A549 treated with Mapracorat at 1 μM for 4 hours (cell line): ENCODE results near the gene PBX2. TPM values are rescaled to one million over a fixed set of nuclear protein-coding genes. Genes with fewer than 3 reads are reported as not detected.

Source experiments
- total RNA-seq: library from RNA; stranded (reverse); fragments of 200-300 nt; extraction: Qiagen RNA extraction; gene quantifications from 5 replicates; pipeline ENCODE4 v1.2.3, GENCODE V29; 2022

The PBX2 gene, protein sequence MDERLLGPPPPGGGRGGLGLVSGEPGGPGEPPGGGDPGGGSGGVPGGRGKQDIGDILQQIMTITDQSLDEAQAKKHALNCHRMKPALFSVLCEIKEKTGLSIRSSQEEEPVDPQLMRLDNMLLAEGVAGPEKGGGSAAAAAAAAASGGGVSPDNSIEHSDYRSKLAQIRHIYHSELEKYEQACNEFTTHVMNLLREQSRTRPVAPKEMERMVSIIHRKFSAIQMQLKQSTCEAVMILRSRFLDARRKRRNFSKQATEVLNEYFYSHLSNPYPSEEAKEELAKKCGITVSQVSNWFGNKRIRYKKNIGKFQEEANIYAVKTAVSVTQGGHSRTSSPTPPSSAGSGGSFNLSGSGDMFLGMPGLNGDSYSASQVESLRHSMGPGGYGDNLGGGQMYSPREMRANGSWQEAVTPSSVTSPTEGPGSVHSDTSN
- total RNA-seq, result 13.4 to 18.6 TPM (median 16.0 TPM) in 5 replicates

DNA sequence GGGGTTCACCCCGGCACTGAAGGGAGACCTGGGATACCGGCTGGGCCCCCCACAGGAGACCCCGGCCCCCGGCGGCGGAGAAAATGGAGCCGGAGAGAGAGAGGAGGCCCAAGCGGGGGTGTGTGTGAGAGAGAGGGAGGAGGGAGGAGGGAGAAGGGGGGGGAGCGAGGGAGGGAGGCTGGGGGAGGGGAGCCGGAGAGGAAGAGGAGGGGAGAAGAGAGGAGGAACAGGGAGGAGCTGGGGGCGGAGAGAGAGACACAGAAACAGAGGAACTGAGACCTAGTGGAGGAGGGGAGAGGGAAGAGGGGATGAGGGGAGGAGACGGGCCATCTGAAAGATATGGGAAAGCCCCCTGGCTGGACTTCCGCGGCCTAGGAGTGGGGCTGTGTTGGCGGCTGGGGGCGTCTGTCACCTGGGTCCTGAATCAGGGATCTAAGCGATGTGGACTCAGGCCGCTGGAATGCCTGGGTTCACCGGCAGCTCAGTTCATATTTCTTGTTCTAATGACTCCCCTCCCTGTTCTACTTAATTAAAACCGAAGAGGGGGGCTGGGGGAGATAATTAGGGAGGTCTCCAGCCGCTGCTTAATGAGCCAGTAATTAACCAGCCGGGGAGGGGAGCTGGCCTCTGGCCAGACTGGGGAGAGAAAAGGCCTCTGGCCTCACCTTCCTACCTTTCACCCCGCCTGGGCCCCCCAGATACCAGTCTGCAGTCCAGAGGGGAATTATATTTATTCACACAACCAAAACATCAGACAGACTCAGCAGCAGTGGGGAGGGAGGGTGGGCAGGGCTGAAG is at the start of gene PBX2:
Gene PBX2 (minus strand): TSS at position 149 of the 798 bp plus-strand sequence. CDS start 287 bp downstream, outside the sequence.

DNA sequence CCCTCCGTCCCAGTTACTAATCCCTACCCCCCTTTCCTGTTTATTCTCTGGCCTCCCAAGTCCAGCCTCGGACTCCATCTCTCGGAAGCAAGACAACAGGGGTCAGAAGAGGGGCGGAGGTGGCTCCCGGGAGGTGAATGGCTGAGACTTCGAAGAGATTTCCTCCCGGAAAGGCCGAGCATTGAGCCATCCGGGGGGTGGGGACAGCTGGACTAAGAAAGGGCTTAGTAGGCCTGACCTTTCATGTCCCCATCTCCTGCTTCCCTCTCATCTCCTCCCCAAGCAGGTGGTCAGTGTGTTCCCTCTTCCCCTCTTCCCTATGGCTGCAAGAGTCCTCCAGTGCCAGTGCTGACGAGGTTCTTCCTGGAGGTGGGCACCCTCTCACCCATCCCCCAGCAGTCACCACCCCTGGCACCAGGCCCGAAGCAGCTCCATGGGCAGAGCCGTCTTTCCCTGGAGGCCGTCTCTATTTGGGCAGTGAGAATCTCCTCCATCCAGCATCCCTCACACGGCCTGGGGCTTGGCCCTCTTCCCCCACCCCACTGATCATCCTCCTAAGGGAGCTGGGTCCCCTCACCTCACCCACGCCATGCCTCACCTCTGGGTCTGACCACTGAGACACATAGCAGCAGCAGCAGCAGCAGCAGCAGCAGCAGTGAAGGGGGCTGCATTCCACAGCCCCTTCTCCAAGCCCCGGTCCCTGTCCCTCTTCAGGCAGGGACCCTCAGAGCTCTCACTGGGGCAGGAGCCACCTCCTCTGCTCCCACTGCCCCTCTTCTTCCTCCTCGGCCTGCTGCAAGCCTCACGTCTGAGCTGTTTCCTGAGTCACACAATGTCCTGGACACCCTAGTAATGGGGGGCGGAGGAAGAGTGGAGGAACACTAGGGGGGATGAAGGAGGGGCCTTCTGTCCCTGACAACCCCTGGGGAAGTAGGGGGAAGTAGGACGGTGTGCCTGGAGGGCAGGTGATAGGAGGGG is 33.5 kb upstream of the PBX2 start, which contains the start of gene NOTCH4:
Gene NOTCH4 (minus strand): TSS at position 810 of the 978 bp plus-strand sequence. CDS start 139 bp downstream, at position 671.

DNA sequence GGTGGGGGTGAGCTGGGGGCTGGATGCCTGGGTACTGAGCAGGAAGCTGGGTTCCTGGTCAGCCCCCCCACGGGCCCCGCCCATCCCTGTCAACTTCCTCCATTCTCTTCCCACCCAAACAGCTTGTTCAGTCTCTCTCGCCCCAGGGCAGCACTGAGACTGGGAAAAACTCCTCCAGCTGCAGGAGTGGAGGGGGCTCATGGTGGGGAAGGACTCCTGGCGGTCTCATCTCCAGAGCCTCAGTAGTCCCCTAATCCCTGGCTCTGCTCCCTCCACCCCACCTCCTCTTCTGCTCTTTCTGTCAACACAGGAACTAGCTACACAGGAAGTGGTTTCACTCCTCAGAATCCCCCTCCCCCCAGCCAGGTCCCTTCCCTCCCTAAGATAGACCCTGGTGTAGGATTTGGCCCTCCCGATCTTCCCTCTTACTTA is 2.6 kb upstream of the PBX2 start, which contains the start of gene GPSM3:
Gene GPSM3 (minus strand): TSS at position 36 of the 432 bp plus-strand sequence. CDS start 130 bp downstream, outside the sequence.

DNA sequence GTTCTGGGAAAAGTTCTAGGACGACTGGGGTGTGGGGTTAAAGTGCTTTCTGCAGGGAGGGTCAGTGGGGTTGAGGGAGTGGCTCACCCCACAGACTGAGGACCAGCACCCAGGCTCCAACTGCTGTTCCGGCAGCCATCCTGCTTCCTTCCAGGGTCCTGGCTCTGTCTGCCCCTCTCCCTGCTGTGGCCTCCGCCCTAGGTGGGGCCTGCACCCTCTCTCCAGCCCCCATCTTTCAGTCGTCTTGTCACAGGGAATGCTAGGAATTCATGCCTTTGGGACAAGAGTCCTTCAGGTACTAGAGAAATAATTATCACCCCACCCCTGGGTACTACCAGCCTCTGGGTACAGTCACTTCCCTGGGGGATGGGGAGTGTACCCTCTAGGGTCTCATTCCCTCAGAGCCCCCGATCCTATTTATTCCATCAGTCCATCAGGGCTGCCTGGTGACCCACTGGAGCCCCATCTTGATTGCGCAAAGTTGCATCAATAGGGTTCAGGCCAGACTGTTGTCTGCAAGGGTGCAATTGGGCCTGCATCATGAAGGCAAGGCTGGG is 5.8 kb downstream of the PBX2 start, which contains the start of gene AGER:
Gene AGER (minus strand): TSS at position 170 of the 557 bp plus-strand sequence. CDS start 31 bp downstream, at position 139.

DNA sequence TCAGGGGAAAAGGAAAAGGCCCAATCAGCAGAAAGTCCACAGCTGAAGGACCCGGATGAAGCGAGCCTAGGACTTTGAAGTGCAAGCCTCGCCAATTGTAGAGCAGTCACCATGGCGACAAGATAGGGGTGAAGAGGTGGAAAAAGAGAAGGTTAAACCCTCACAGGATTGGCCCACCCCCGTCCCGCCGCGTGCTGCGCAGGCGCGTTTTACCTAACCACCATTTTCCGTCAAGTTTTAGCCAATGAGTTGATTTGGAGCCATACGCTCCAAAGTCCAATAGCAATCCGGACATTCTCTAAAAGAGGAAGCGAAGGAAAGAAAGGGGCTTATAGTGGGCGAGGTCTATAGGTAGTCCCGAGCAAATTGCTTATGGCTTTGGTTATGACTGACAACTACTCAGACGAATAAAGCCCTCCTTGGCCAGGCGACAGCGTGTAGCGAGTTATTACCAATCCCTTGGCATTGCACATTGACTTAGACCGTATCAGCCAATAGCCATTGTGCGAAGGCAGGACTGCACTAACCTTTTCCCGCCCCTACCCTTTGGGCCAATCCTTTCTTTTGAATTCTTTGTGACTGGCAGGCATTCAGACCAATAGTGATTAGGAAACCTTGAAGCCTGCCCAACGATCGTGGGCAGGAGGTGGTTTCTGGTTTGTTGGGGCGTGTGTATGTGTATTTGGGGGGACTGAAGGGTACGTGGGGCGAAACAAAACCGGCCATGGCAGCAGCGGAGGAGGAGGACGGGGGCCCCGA is 12.0 kb downstream of the PBX2 start, which contains the start of gene RNF5:
Gene RNF5 (plus strand): TSS at position 618 of the 759 bp plus-strand sequence. CDS start 107 bp downstream, at position 725.

DNA sequence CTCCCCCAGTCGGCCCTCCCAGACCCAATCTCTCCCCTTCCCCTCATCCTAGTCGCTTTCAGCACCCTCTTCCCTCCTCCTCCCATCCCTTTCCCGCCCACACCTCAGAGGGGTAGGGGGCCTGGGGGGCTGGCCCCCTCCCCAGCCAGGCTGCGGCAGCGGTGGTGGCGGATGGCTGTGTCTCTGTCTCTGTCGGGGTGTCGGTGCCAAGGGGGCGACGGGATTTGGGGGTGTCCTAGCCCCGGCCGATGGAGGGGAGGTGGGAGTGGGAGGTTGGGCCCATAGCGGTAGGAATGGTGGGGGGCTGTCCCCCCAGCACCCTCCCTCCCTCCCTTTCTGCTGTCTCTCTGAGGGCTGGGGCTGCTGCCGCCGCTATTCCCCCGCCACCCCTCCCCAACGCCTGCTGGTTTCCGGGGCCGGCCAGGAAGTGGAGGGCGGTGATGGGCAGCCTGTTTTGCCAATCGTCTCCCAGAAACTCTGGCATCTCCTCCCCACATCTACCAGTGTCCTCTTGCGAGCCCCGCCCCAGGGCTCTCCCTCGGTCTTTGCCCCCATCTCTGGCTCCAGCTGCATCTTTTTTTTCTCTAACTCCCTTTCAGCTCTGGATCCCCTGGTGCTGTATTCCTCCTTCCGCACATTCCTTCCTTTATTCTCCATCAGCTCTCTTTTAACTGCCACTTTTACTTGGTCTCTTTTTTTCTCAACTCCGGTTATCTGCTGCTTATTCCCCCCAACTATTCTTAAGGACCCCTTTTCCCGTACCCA is 14.1 kb downstream of the PBX2 start, which contains the start of gene AGPAT1:
Gene AGPAT1 (minus strand): TSS at position 374 of the 765 bp plus-strand sequence. CDS start 4,588 bp downstream, outside the sequence.

DNA sequence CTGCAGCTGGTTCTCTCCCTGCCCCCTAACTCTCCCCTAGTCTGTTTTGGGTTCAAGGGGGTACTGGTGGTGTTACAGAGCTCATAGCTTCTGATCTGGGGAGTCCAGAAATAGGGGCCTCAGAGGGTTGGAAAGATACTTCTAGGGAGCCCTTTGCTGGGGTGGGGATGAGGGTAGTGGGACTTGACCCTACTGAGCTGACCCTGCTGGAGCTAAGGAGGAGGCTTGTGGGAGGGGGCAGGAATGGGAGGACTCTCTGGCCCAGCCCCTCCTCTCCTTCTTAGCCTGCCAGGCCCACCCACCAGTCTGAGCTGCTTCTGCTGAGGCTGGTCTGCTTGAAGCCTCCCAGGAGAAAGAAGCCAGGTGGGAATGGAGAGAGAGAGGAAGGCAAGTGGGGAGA is 25.7 kb downstream of the PBX2 start, which contains the start of gene EGFL8:
Gene EGFL8 (plus strand): TSS at position 301 of the 400 bp plus-strand sequence. CDS start 1,571 bp downstream, outside the sequence.

DNA sequence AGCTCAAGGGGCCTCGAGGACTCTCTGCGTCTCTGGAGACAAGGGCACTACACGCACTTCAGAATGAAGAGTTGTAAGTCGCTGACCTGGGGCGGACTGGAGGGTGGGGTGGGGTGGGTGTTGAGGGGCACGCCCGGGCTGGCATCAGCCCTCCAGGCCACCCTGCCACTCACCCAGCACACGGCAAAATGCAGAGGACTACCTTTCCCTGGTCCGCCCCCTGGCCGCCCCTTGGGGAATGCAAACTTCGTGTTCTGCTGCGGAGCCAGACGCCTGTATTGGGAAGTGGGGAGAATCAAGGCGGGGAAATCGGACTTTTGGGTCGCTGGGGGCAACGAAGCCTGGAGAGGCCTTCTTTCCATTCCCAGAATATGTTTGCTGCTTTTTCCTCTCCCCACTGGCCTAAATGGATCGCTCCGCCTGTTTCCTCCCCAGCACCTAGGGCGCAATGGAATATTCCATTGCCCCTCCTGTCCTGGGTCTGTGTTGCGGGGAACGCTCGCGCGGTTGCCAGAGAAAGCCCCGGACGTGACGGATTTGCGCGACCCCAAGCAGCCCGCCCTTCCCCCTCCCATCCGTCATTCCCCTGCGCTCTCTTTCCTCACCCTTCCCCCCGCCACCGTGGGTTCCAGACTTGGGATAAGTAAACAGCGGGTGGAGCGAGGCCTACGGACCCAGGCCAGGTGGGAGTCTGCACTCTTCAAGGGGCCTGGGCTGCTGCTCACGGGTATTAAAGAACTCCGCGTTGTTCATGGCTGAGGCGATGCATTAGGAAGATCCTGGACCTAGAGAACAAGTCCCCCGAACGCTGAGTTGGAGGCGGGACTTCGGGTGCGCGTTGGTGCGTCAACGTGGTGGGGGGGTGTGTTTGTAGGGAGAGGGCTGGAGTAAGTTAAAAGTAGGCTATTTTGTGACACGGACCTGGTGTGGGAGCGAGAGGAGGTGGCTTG is 36.2 kb downstream of the PBX2 start, which contains the start of gene PPT2:
Gene PPT2 (plus strand): TSS at position 578 of the 950 bp plus-strand sequence. CDS start 454 bp downstream, outside the sequence.

DNA sequence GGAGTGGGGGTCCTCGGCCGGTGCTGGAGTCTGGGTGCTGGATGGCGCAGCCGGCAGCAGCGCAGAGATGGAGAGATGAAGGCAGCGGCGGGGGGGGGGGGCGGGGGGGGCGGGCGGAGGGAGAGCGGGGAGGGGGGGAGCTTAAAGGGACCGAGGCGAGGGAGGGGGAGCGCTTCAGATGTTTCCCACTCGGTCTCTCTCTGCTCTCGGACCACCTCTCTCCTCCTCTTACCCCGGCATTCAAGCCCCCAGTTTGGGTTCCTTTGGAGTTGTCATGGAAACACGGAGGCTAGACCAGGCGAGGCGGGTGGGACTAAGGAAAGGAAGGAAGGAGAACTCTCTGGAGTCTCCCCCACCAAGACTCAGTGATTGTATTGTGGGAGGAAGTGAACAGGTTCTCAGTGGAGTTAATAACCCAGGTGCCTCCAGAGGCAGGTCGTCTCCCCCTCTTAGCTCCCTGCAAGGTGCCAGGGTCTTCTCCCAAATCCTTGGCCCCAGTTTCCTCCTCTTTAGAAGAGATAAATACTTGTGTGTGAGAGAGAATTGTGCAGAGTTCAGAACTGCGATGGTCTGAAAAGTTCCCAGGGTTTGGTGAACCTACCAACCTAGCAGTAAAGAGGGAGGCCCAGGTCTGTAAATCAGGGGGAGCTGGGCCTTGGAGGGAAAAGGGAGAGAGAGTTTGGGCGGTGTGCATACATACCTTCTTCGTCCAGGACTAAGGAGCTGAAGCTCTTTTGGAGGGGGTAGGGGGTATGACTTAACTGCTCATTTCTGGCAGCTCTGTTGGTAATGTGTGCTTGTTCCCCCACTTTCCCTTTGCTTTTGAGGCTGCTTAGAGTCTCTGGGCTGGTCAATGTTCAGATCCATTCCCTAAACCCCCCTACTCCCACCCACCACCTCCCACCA is 37.9 kb downstream of the PBX2 start, which contains the start of gene PRRT1:
Gene PRRT1 (minus strand): TSS at position 77 of the 906 bp plus-strand sequence. CDS start 112 bp downstream, outside the sequence.

Other genes starting within 250 kb of the PBX2 start
- gene CFB, start 244.1 kb downstream of the PBX2 start, total RNA-seq, result 1.9 to 2.3 TPM (median 2.0 TPM) in 5 replicates
- gene NELFE, start 231.2 kb downstream of the PBX2 start, total RNA-seq, result 76.0 to 93.4 TPM (median 77.7 TPM) in 5 replicates
- 19.7 to 26.3 TPM (median 23.2 TPM) in 5 replicates for gene SKIC2, start 231.0 kb downstream of the PBX2 start, total RNA-seq
- gene DXO, start 218.1 kb downstream of the PBX2 start, total RNA-seq, result 10.3 to 13.3 TPM (median 11.0 TPM) in 5 replicates
- gene C4A, start 208.1 kb downstream of the PBX2 start, total RNA-seq, result 0.97 to 1.7 TPM (median 1.4 TPM) in 5 replicates
- 0.69 to 1.5 TPM (median 1.3 TPM) in 5 replicates for gene C4B, start 175.4 kb downstream of the PBX2 start, total RNA-seq
- not detected in 5 replicates for gene CYP21A2, start 151.8 kb downstream of the PBX2 start, total RNA-seq
- 0.32 to 0.76 TPM (median 0.50 TPM) in 5 replicates for gene TNXB, start 80.9 kb downstream of the PBX2 start, total RNA-seq
- gene ATF6B, start 62.0 kb downstream of the PBX2 start, total RNA-seq, result 26.5 to 36.2 TPM (median 33.1 TPM) in 5 replicates
- gene FKBPL, start 59.9 kb downstream of the PBX2 start, total RNA-seq, result 6.1 to 9.0 TPM (median 7.2 TPM) in 5 replicates
- gene PRRT1, start 38.3 kb downstream of the PBX2 start, total RNA-seq, result 0.33 to 1.5 TPM (median 0.63 TPM) in 5 replicates
- gene PPT2, start 36.1 kb downstream of the PBX2 start, total RNA-seq, result 7.4 to 9.2 TPM (median 7.7 TPM) in 5 replicates
- gene EGFL8, start 25.6 kb downstream of the PBX2 start, total RNA-seq, result 0.82 to 2.3 TPM (median 1.5 TPM) in 5 replicates
- gene AGPAT1, start 14.1 kb downstream of the PBX2 start, total RNA-seq, result 32.4 to 41.0 TPM (median 39.0 TPM) in 5 replicates
- gene RNF5, start 11.8 kb downstream of the PBX2 start, total RNA-seq, result 35.4 to 47.6 TPM (median 45.6 TPM) in 5 replicates
- gene AGER, start 5.9 kb downstream of the PBX2 start, total RNA-seq, result 1.2 to 2.0 TPM (median 1.3 TPM) in 5 replicates
- gene GPSM3, start 2.4 kb upstream of the PBX2 start, total RNA-seq, result 0.29 to 0.50 TPM (median 0.33 TPM) in 5 replicates
- gene NOTCH4, start 33.9 kb upstream of the PBX2 start, total RNA-seq, result 0.81 to 1.3 TPM (median 0.86 TPM) in 5 replicates
- not detected in 5 replicates for gene TSBP1, start 181.7 kb upstream of the PBX2 start, total RNA-seq
- gene BTNL2, start 217.0 kb upstream of the PBX2 start, total RNA-seq, result not detected in 5 replicates
- not detected in 5 replicates for gene HLA-DRA, start 249.7 kb upstream of the PBX2 start, total RNA-seq